Subcutaneous adipose tissue (tissue), 4 donors: ENCODE results near the gene ACAA1. TPM values are rescaled to one million over a fixed set of nuclear protein-coding genes. Genes with fewer than 3 reads are reported as not detected.

Experiments used
- total RNA-seq, 4 donors: library from RNA; depleted of rRNA; stranded (reverse); fragments of >200 nt; gene quantifications; one replicate each; pipeline ENCODE4 v1.1.0, GENCODE V29; 2016
- TF ChIP-seq, protein P1 (sequence below): fragments of 450-650 bp; IDR thresholded peaks from one replicate; pipeline ENCODE4 v1.5.1; 2016; ENCODE audit warnings: low read depth, mild to moderate bottlenecking, control low read depth, antibody characterized with exemption, moderate library complexity

ACAA1 gene
- total RNA-seq, 4 donors from 2014 or later: 42.4 to 121 (median 74.5) TPM

DNA sequence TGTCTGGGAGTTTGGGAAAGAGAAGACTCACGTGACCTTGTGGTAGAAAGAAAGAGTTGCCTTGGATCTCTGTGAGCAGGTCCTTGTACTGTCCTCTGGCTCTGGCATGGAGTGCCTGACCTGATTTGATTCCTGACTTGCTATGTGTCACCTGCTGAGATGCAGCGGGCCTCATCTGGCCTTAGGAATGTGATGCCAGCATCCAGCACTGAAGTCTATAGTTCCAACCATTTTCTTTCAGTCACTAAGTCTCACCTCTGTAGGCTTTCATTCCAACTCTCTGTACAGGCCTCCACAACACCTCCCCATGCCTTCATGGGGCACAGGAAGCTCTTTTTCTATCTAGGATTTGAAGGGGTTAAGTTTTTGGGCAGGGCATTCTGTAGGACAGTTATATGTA, 16.3 kb upstream of the ACAA1 start:
- TF ChIP-seq, protein P1, sequence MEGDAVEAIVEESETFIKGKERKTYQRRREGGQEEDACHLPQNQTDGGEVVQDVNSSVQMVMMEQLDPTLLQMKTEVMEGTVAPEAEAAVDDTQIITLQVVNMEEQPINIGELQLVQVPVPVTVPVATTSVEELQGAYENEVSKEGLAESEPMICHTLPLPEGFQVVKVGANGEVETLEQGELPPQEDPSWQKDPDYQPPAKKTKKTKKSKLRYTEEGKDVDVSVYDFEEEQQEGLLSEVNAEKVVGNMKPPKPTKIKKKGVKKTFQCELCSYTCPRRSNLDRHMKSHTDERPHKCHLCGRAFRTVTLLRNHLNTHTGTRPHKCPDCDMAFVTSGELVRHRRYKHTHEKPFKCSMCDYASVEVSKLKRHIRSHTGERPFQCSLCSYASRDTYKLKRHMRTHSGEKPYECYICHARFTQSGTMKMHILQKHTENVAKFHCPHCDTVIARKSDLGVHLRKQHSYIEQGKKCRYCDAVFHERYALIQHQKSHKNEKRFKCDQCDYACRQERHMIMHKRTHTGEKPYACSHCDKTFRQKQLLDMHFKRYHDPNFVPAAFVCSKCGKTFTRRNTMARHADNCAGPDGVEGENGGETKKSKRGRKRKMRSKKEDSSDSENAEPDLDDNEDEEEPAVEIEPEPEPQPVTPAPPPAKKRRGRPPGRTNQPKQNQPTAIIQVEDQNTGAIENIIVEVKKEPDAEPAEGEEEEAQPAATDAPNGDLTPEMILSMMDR: no peak

DNA sequence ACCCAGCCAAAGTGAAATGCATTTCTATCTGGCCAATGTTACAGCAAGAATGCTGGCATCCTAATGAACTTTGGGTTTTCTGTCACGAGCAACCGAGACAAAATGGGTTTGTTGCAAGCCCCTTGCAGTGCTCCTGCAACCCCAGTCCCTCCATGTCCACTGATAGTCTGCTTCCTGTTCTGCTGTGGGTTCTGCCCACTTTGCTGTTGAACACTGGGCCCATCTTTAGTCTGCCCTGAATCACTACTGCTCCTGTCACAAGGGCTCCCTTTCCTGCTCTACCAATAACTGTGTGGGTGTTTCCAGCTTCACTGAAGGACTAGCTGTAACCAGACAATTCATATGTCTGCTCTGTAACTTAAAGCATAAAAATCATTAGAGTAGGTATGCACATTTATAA, 15.7 kb upstream of the ACAA1 start:
- TF ChIP-seq, protein P1: no peak

DNA sequence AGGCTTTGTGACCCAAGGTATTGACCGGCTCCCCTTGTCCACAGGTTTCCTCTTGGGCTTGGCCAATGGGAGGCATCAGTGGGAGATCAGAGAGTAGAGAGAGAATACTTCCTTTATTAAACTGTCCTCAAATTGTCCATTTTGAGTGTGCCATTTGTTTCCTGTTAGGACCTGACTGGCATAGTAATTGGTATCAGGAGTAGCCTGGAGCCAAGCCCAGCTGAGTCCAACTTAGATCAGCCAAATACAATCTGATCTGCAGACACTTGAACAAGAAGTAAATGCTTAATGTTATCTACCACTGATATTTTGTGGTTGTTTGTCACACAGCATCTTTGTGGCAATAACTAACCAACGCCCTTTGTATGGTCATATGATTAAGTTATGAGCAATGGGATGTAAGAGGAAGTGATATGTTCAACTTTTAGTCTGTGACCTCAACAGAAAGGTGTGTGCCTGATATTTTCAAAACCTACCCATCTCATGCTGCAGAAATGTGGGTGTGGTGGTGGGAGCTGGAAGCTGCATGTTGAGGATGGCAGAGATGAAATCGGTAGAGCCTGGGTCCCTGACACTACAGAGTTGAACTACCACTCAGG, 14.8 kb upstream of the ACAA1 start:
- TF ChIP-seq, protein P1: no peak

DNA sequence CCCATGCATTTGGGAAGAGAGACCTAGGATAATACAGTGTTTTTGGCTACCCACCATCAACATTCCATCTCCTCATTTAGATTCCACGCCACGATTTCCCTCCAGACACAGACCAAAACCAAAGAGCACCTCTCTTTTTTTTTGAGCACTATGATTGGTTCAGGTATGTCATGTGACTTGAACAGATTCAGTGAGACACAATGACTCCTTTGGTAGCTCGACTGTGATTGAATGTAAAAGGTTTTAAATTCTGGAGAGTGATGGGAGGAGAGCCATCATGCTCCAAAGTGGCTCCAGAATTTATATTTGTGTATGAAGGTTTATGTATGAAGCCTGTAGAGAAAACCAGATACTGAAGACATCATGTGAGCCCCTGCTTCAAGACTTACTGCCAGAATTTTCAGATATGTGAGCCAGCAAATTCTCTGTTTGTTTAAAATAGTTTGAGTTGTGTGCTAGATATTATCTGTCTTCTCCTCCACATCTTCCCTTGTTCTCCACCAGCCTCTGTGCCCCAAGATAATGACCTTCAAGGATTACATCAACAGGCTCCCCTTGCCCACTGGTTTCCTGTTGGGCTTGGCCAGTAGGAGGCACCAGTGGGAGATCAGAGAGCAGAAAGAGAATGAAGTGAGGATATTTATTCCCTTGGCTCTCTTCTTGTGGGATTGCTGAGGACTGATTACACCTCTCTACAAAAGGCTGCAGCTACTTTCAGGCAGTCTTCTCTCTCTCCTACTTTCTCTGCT, 14.0 kb upstream of the ACAA1 start:
- TF ChIP-seq, protein P1: no peak

DNA sequence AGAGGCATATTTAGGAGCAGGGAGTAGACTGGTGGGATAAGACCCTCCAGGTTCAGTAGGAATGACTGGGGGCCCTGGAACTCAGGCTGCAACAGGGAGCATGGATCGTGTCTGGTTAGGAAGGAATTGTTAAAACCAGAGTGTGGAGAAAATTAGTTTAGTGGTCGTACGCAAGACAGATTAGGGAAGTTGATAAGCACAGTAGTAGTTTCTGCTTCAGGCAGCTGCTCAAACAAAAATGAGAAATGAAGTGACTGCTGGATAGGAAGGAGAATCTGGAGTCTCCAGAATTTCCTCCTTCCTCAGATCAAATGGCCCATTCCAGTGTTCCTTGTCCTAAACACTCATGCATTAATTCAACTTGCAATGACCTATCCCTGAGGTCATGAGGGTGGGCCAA, 12.8 kb upstream of the ACAA1 start:
- TF ChIP-seq, protein P1: no peak

DNA sequence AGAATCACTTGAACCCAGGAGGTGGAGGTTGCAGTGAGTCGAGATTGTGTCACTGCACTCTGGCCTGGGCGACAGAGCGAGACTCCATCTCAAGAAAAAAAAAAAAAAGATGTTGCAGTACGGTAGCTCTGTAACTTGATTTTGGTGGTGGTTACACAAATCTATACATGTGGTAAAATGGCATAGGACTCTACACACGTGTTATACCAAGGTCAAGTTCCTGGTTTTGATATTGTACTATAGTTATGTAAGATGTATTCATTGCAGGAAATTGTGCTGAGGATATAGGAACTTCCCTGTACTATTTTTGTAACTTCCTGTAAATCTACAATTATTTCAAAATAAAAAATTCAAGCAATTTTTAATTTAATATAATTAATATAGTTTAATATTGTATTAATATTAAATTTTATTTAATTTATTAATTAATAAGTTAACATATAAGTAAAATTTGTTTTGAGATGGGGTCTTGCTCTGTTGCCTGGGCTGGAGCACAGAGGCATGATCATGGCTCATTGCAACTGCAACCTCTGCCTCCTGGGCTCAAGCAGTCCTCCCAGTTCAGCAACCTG, 11.5 kb upstream of the ACAA1 start:
- TF ChIP-seq, protein P1: no peak

DNA sequence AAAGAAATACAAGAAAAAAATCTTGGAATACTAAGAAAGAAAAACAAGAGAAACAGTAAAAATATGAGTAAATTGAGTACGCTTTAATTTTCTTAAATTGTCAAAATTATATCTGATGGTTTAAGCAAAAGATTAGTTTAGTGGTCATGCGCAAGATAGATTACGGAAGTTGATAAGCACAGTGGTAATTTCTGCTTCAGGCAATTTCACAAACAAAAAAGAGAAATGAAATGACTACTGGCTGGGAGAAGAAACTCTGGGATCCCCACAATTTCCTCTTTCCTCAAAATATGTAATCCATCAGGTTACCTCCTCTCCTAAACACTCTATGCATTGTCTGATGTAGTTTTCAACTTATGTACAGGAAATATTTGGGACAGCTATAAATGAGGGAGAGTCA, 10.5 kb upstream of the ACAA1 start:
- TF ChIP-seq, protein P1: no peak
